H1 (cell line): ENCODE measurements around the gene RIMS1.

Source experiments
- CEBPB ChIP-seq: IDR thresholded peaks from 2 replicates; pipeline ENCODE4 v1.6.1; 2012; ENCODE audit warnings: low read depth, low read length
- TBP ChIP-seq: IDR thresholded peaks from 2 replicates; pipeline ENCODE4 v1.6.1; 2011; ENCODE audit warnings: low read depth, low read length, improper control_type of control experiment
- YY1 ChIP-seq: IDR thresholded peaks from 2 replicates; pipeline ENCODE4 v1.6.1; 2011; ENCODE audit warnings: low read depth, mild to moderate bottlenecking, low read length

DNA sequence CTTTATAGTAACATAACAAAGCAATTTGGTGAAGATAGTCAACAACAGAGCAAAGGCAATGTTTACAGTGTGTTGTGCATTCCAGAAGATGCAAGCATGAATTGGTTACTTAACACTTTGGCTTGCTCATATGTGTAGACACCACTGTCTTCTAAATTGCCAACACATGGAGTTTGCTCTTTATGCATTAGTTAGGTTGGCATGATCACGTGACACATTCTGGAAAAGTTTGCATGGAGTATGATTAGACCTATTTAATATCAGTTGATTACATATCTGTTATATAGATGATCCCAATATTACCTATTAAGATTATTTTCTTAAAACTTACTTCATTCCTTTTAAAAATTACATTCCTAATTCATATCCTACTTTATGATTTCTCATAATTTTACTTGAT, 197.6 kb downstream of the RIMS1 start:
- TF ChIP-seq TBP (no peak), CEBPB (no peak), YY1 (no peak)
